DOHH2 (cell line): ENCODE data around the gene IRS1.

ENCODE experiments used
- CTCF ChIP-seq: fragments of 200-600 bp; sonication (generic); IDR thresholded peaks from one replicate; pipeline ENCODE4 v1.5.1; 2014; ENCODE audit warnings: antibody characterized with exemption, mild to moderate bottlenecking, low read depth, low read length; ENCODE audit not compliant: poor library complexity, severe bottlenecking
- EZH2phosphoT487 ChIP-seq: fragments of 200-600 bp; sonication (generic); IDR thresholded peaks from 2 replicates; pipeline ENCODE4 v1.6.1; 2017; ENCODE audit warnings: borderline replicate concordance, mild to moderate bottlenecking, antibody characterized with exemption, low read length, moderate library complexity, mixed read lengths

DNA sequence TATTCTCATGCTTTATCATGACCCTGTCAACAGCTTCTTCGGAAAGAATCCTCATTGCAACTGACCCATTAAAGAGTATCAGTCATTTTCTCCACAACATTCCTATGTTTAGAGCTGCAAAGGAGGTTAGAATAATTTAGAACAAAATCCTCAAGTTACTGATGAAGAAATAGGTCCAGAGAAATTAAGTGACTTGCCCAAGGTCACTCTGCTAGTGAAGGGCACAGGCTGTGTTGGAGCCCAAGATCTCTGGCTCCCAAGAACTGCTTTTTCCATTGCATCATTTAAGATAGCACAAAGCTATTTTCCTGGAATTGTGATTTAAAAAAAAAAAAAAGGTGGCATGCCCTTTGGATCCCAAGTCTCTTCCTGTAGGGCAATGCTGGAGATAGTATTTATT lies 9.6 kb downstream of the IRS1 start:
- TF ChIP-seq CTCF (no peak), EZH2phosphoT487 (no peak)
